Transverse colon (tissue), 4 donors: ENCODE results near the gene ACTN3. TPM values are rescaled to one million over a fixed set of nuclear protein-coding genes. Genes with fewer than 3 reads are reported as not detected.
A peak's percentile ranks its signal among the peaks of the same experiment; 100 is the strongest.
"Not testable (repeated sequence)": the region's sequence is repeated elsewhere in the genome, so short reads cannot be mapped to it uniquely, and the experiment has no call there.

ENCODE experiments used
- DNase-seq: peaks from one replicate; pipeline ENCODE4 v3.0.0-alpha.2; 2019
- H3K27ac ChIP-seq, 4 donors: fragments of 200-600 bp; sonication (generic); 2 replicates each; pipeline ENCODE4 v1.5.1; 2016 to 2018; ENCODE audit warnings: inconsistent platforms in 4 of 4
- H3K27me3 ChIP-seq: fragments of 200-600 bp; sonication (generic); 2 replicates; pipeline ENCODE4 v1.5.1; 2017; ENCODE audit warnings: inconsistent platforms
- H3K36me3 ChIP-seq, 4 donors: fragments of 200-600 bp; sonication (generic); 2 replicates each; pipeline ENCODE4 v1.5.1; 2017 to 2019; ENCODE audit warnings: inconsistent platforms in 4 of 4
- H3K4me1 ChIP-seq, 4 donors: fragments of 200-600 bp; sonication (generic); 2 replicates each; pipeline ENCODE4 v1.5.1; 2017 to 2020; ENCODE audit warnings: inconsistent platforms in 4 of 4
- H3K4me3 ChIP-seq, 4 donors: fragments of 200-600 bp; sonication (generic); 1 replicate in 1 of 4; 2 replicates in 3 of 4; pipeline versions ENCODE4 v1.5.1 to v1.6.1; 2017 to 2019; ENCODE audit warnings: inconsistent platforms in 4 of 4
- H3K9me3 ChIP-seq, 2 donors: fragments of 200-600 bp; sonication (generic); 2 replicates each; pipeline ENCODE4 v1.5.1; 2017 to 2019; ENCODE audit warnings: inconsistent platforms in 2 of 2
- EP300 ChIP-seq: sonication (generic); formaldehyde crosslinking; IDR thresholded peaks from one replicate; pipeline ENCODE4 v1.6.1; 2017; ENCODE audit warnings: antibody characterized with exemption, low read depth
- POLR2A ChIP-seq: fragments of 450-650 bp; IDR thresholded peaks from one replicate; pipeline ENCODE4 v1.6.1; 2016; ENCODE audit warnings: antibody characterized with exemption, mild to moderate bottlenecking, moderate library complexity
- POLR2AphosphoS5 ChIP-seq, 3 donors: sonication (generic); formaldehyde crosslinking; IDR thresholded peaks; one replicate each; pipeline ENCODE4 v1.6.1; 2016; ENCODE audit warnings: antibody characterized with exemption in 3 of 3
- WGBS, 2 donors: methylation state at CpG; one replicate each; pipeline ENCODE4 v1.1.5; 2018; ENCODE audit warnings: low coverage in 1 of 2; 5-methylcytosine and 5-hydroxymethylcytosine counted together
- in situ Hi-C, 4 donors: fragments of 200-750 bp; cut with MboI; loops; one replicate each; pipeline versions ENCODE4 v1.15.0 to v1.15.1; 2017; ENCODE audit warnings: low sequenced_read_pairs in 3 of 4, low pct_ligation_motif_present in 1 of 4, low pct_unique_long_range_greater_than_20kb in 1 of 4
- intact Hi-C: fragments of 100-400 bp; cut with DNase I; formaldehyde crosslinking; loops from one replicate; pipeline ENCODE4 v1.15.1; 2023; ENCODE audit warnings: low total_unique reads
- total RNA-seq, 4 donors: library from RNA; depleted of rRNA; stranded (reverse); fragments of >200 nt; gene quantifications; one replicate each; pipeline ENCODE4 v1.1.0, GENCODE V29; 2016
- TF ChIP-seq, protein P1 (sequence below), 5 experiments: fragments of 200-600 bp in 3 of 5; fragments of 450-650 bp in 2 of 5; sonication (generic) in 3 of 5; IDR thresholded peaks; 1 replicate in 2 of 5; 2 replicates in 3 of 5; pipeline ENCODE4 v1.5.1; 2016 to 2017; ENCODE audit warnings: antibody characterized with exemption in 5 of 5, inconsistent platforms in 3 of 5, mild to moderate bottlenecking in 2 of 5, moderate library complexity in 1 of 5

The ACTN3 gene
- total RNA-seq, 4 donors from 2014 or later, result not detected

- Histone ChIP-seq H3K27me3 (peaks cover 4% of the 10 kb centered on the region), H3K4me1 (peaks cover 6 to 29% (median 19%) of the 10 kb centered on the region in 4 donors), H3K9me3 (no peaks in the 10 kb centered on the region), H3K4me3 (no peak overlapping the region), H3K27ac (no peak overlapping the region), H3K36me3 (no peaks in the 10 kb centered on the region)
- in situ Hi-C loops, result no loop called here
- 80 to 89% methylated on average over 3 to 4 of the region's 4 CpGs for WGBS, 2 donors
- DNase-seq, result no peak
- intact Hi-C loops, result no loop called here
- TF ChIP-seq POLR2A, result no peak
- TF ChIP-seq POLR2AphosphoS5 (IDR thresholded peaks at IDR 0.05), result no peak
- TF ChIP-seq EP300, result no peak
- TF ChIP-seq, protein P1, sequence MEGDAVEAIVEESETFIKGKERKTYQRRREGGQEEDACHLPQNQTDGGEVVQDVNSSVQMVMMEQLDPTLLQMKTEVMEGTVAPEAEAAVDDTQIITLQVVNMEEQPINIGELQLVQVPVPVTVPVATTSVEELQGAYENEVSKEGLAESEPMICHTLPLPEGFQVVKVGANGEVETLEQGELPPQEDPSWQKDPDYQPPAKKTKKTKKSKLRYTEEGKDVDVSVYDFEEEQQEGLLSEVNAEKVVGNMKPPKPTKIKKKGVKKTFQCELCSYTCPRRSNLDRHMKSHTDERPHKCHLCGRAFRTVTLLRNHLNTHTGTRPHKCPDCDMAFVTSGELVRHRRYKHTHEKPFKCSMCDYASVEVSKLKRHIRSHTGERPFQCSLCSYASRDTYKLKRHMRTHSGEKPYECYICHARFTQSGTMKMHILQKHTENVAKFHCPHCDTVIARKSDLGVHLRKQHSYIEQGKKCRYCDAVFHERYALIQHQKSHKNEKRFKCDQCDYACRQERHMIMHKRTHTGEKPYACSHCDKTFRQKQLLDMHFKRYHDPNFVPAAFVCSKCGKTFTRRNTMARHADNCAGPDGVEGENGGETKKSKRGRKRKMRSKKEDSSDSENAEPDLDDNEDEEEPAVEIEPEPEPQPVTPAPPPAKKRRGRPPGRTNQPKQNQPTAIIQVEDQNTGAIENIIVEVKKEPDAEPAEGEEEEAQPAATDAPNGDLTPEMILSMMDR (IDR thresholded peaks at IDR 0.05), result no peak
These were observed 4.8 kb upstream of the ACTN3 start for GRCh38 chr11:66541892-66542291.

DNA sequence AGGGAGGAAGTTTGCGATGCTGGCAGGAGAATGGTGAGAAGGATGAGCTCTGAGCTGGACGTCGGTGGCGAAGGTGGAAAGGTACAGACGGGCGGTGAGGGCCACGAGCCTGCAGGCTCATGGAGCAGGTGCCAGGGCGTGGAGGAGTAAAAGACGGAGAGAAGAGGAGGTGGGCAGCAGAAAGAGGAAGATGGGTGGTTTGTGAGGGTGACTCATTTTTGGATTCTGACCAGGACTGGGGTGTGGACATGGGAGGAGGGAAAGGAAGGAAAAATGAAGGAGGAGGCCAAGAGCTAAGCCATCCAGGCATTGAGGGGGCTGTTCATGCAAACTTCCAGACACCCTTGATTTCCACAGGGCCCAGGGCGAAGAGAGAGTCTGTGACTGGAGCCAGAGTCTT lies 4.3 kb upstream of the ACTN3 start:
- Histone ChIP-seq H3K4me1 (peaks cover 6 to 30% (median 19%) of the 10 kb centered on the region in 4 donors), H3K27ac (no peak overlapping the region), H3K9me3 (no peaks in the 10 kb centered on the region), H3K4me3 (no peak overlapping the region), H3K27me3 (peaks cover 7% of the 10 kb centered on the region), H3K36me3 (no peaks in the 10 kb centered on the region)
- 84% methylated on average over 9 to 10 of the region's 10 CpGs for WGBS, 2 donors
- no peak for DNase-seq
- intact Hi-C loops, result no loop called here
- TF ChIP-seq EP300 (no peak), POLR2AphosphoS5 (IDR thresholded peaks at IDR 0.05) (no peak), POLR2A (no peak)
- TF ChIP-seq, protein P1 (IDR thresholded peaks at IDR 0.05), result no peak
- in situ Hi-C loops, result no loop called here

DNA sequence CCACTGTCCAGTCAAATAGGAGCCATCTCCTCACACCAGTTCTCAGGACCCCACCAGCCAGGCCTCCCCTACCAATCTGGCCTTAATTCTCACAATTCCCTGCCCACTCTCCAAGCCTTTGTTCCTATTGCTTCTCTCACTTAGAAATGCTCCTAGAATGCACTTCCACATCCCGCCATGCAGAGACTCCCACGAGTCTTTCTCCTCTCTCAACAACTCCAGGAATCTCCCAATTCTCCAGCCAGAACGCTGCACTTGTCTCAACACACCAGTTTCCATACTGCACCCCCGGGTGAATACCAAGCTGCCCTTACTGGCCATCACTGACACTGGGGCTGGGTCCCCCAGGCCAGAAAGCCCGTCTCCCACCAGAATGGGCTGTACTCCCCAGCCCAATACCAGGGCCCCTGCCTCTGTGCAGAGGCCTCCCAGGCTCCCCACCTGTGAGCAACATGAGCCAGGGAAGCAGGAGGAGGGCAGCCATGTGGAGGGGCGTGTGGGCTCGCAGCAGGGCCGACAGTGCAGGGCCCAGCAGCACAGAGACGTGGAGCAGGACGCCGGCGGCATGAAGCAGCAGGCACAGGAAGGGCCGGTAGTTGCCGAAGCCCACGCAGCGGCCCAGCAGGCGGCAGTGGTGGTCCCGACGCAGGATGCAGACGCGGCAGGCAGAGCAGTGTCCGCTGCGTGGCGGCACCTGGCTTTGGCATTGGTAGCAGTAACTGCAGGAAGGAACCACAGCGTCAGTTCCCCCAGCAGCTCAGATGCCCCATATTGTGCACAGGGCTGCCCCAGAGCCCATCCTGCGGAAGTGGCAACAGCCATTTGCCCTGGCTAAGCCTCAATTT lies 3.2 kb upstream of the ACTN3 start:
- WGBS, 2 donors, result 66 to 71% methylated on average over 2 to 10 of the region's 26 CpGs
- Histone ChIP-seq H3K27me3 (peaks cover 11% of the 10 kb centered on the region), H3K9me3 (no peaks in the 10 kb centered on the region), H3K4me3 (no peak overlapping the region), H3K27ac (peak overlapping the region in 1 of 4 donors; percentile 20), H3K4me1 (peaks cover 6 to 30% (median 19%) of the 10 kb centered on the region in 4 donors), H3K36me3 (no peaks in the 10 kb centered on the region)
- peak; percentile 60 for DNase-seq
- intact Hi-C loops, result no loop called here
- TF ChIP-seq POLR2A, result no peak
- no peak for TF ChIP-seq EP300
- TF ChIP-seq, protein P1 (IDR thresholded peaks at IDR 0.05), result peak in 2 of 5 experiments; percentile 13 to 20
- in situ Hi-C loops, result no loop called here

GRCh38 chr11:66544952-66545351 lies 1.8 kb upstream of the ACTN3 start:
- intact Hi-C loops, H3K36me3 ChIP-seq, H3K9me3 ChIP-seq, DNase-seq, in situ Hi-C loops: not testable (repeated sequence)
- peak overlapping the region in 3 of 4 donors; percentile 85 to 88 (median 86) for H3K27ac ChIP-seq
- H3K4me3 ChIP-seq, result peak overlapping the region in 2 of 4 donors; percentile 86 to 92
- H3K4me1 ChIP-seq, result peaks cover 6 to 30% (median 19%) of the 10 kb centered on the region in 4 donors
- H3K27me3 ChIP-seq, result peaks cover 11% of the 10 kb centered on the region
- 58 to 61% methylated on average over 10 to 14 of the region's 14 CpGs for WGBS, 2 donors
